ENCODE data around the gene OR11L1.

OR11L1 gene

GRCh38 chr1:247797518-247797917 lies 44.2 kb downstream of the OR11L1 start:
- no peak for DNase-seq
